C4-2B (cell line): Measurements from ENCODE around the gene GALNTL6.

Experiments
- CTCF ChIP-seq: fragments of 450-650 bp; conservative IDR thresholded peaks from 2 replicates; pipeline ENCODE4 v1.5.1; 2017; ENCODE audit warnings: mild to moderate bottlenecking
- ZFX ChIP-seq: fragments of 450-650 bp; IDR thresholded peaks from 2 replicates; pipeline ENCODE4 v1.6.1; 2017

- TF ChIP-seq CTCF = no peak
- TF ChIP-seq ZFX = no peak
Observed at GRCh38 chr4:172489861-172490260, 676.7 kb downstream of the GALNTL6 start.
